Measurements from ENCODE around the gene NFIX. TPM values are rescaled to one million over a fixed set of nuclear protein-coding genes. Genes with fewer than 3 reads are reported as not detected.
A peak's percentile ranks its signal among the peaks of the same experiment; 100 is the strongest.

Gene NFIX
- total and polyA plus RNA-seq, 4 donors: 26.0 to 190 (median 89.6) TPM

GRCh38 chr19:13026462-13027370, 31.4 kb downstream of the NFIX start:
- no peak overlapping the region for H3K4me3 ChIP-seq
- ATAC-seq (ENCODE audit: insufficient read depth, low FRiP score) (no peak), DNase-seq (peak; percentile 43 to 85 (median 69))
- H3K9me3 ChIP-seq (ENCODE audit: control insufficient read depth in 4 of 4, insufficient read depth in 3 of 4, low read length in 3 of 4): no peaks in the 10 kb centered on the region
- peaks cover 6 to 67% (median 39%) of the 10 kb centered on the region in 5 donors for H3K4me1 ChIP-seq (ENCODE audit: control insufficient read depth in 5 of 5, insufficient read depth in 5 of 5, low read length in 5 of 5)
- no peaks in the 10 kb centered on the region for H3K27me3 ChIP-seq (ENCODE audit: control insufficient read depth in 3 of 3, insufficient read depth in 3 of 3, low read length in 2 of 3)
- H3K9ac ChIP-seq (ENCODE audit: insufficient read depth in 1 of 2, low read length in 2 of 2): peak overlapping the region in 1 of 2 donors; percentile 45
- H3K27ac ChIP-seq (ENCODE audit: low read depth in 1 of 2, low read length in 1 of 2): peak overlapping the region in 1 of 2 donors; percentile 89
- no peak for TF ChIP-seq CTCF (IDR thresholded peaks at IDR 0.05; ENCODE audit: control extremely low read depth, extremely low read depth)
- H3K36me3 ChIP-seq (ENCODE audit: control insufficient read depth in 4 of 4, insufficient read depth in 4 of 4, low read length in 4 of 4): peaks cover 0 to 21% (median 5%) of the 10 kb centered on the region in 4 donors
- WGBS, 2 donors: 33 to 69% methylated on average over 14 of the region's 14 CpGs

- no peaks in the 10 kb centered on the region for H3K27me3 ChIP-seq (ENCODE audit: control insufficient read depth in 3 of 3, insufficient read depth in 3 of 3, low read length in 2 of 3)
- peak overlapping the region in 1 of 2 donors; percentile 89 for H3K27ac ChIP-seq (ENCODE audit: low read depth in 1 of 2, low read length in 1 of 2)
- no peaks in the 10 kb centered on the region for H3K9me3 ChIP-seq (ENCODE audit: control insufficient read depth in 4 of 4, insufficient read depth in 3 of 4, low read length in 3 of 4)
- H3K36me3 ChIP-seq (ENCODE audit: control insufficient read depth in 4 of 4, insufficient read depth in 4 of 4, low read length in 4 of 4): peaks cover 0 to 21% (median 6%) of the 10 kb centered on the region in 4 donors
- H3K9ac ChIP-seq (ENCODE audit: insufficient read depth in 1 of 2, low read length in 2 of 2): no peak overlapping the region
- ATAC-seq (ENCODE audit: insufficient read depth, low FRiP score) (no peak), DNase-seq (no peak)
- H3K4me1 ChIP-seq (ENCODE audit: control insufficient read depth in 5 of 5, insufficient read depth in 5 of 5, low read length in 5 of 5): peaks cover 14 to 67% (median 34%) of the 10 kb centered on the region in 5 donors
- no peak for TF ChIP-seq CTCF (IDR thresholded peaks at IDR 0.05; ENCODE audit: control extremely low read depth, extremely low read depth)
- no peak overlapping the region for H3K4me3 ChIP-seq
- WGBS, 2 donors: 53 to 84% methylated on average over 6 of the region's 6 CpGs
Measured at GRCh38 chr19:13027557-13027956, 32.3 kb downstream of the NFIX start.

DNA sequence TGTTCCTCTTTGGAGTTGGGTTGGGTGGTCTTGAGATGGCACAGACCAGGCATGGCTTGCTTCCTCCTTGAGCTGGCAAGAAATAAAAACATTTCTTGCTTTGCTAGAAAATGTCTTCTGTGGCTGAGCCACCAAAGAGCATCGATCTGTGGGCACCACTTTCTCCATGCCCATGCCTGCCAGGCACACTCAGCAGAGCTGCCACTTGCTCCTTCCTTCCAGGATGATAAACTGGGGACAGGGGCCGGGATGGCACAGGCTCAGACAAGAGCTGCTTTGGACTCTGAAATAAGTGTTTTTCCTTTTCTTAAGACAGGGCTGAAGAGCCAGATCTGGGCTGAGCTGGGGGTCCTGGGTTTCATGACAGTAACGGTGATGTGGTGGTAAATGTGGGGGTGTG, 32.8 kb downstream of the NFIX start:
- no peak overlapping the region for H3K9ac ChIP-seq (ENCODE audit: insufficient read depth in 1 of 2, low read length in 2 of 2)
- no peaks in the 10 kb centered on the region for H3K27me3 ChIP-seq (ENCODE audit: control insufficient read depth in 3 of 3, insufficient read depth in 3 of 3, low read length in 2 of 3)
- no peak for TF ChIP-seq CTCF (IDR thresholded peaks at IDR 0.05; ENCODE audit: control extremely low read depth, extremely low read depth)
- 71 to 74% methylated on average over 3 of the region's 3 CpGs for WGBS, 2 donors
- H3K36me3 ChIP-seq (ENCODE audit: control insufficient read depth in 4 of 4, insufficient read depth in 4 of 4, low read length in 4 of 4): peaks cover 0 to 21% (median 7%) of the 10 kb centered on the region in 4 donors
- H3K4me3 ChIP-seq: no peak overlapping the region
- ATAC-seq (ENCODE audit: insufficient read depth, low FRiP score) (no peak), DNase-seq (no peak)
- peaks cover 17 to 64% (median 34%) of the 10 kb centered on the region in 5 donors for H3K4me1 ChIP-seq (ENCODE audit: control insufficient read depth in 5 of 5, insufficient read depth in 5 of 5, low read length in 5 of 5)
- H3K9me3 ChIP-seq (ENCODE audit: control insufficient read depth in 4 of 4, insufficient read depth in 3 of 4, low read length in 3 of 4): no peaks in the 10 kb centered on the region
- peak overlapping the region in 1 of 2 donors; percentile 89 for H3K27ac ChIP-seq (ENCODE audit: low read depth in 1 of 2, low read length in 1 of 2)
